Endodermal cell (in vitro differentiated cells): Measurements from ENCODE around the gene TMEM101. TPM values are rescaled to one million over a fixed set of nuclear protein-coding genes. Genes with fewer than 3 reads are reported as not detected.
A peak's percentile ranks its signal among the peaks of the same experiment; 100 is the strongest.

Experiments used
- DNase-seq: peaks from one replicate; pipeline ENCODE4 v3.0.0-alpha.2; 2017
- H3K27ac ChIP-seq: 2 replicates; pipeline ENCODE4 v1.5.1; 2013; ENCODE audit warnings: mild to moderate bottlenecking, low read depth, low read length, moderate library complexity
- H3K27me3 ChIP-seq: 2 replicates; pipeline ENCODE4 v1.6.1; 2013; ENCODE audit warnings: mild to moderate bottlenecking, low read length, moderate library complexity; ENCODE audit not compliant: insufficient read depth, control insufficient read depth, poor library complexity, severe bottlenecking
- H3K36me3 ChIP-seq: 2 replicates; pipeline ENCODE4 v1.7.0; 2013; ENCODE audit warnings: mild to moderate bottlenecking, low read length, moderate library complexity; ENCODE audit not compliant: control insufficient read depth, insufficient read depth
- H3K4me1 ChIP-seq: one replicate; pipeline ENCODE4 v1.7.0; 2013; ENCODE audit warnings: low read length; ENCODE audit not compliant: control insufficient read depth, insufficient read depth
- H3K4me3 ChIP-seq: 2 replicates; pipeline ENCODE4 v1.5.1; 2013; ENCODE audit warnings: mild to moderate bottlenecking, low read length, moderate library complexity
- H3K9ac ChIP-seq: 2 replicates; pipeline ENCODE4 v1.6.1; 2013; ENCODE audit warnings: mild to moderate bottlenecking, low read length, moderate library complexity; ENCODE audit not compliant: poor library complexity, severe bottlenecking; ENCODE audit errors: extremely low read depth
- H3K9me3 ChIP-seq: 2 replicates; pipeline ENCODE4 v1.6.1; 2013; ENCODE audit warnings: mild to moderate bottlenecking, low read length, moderate library complexity; ENCODE audit not compliant: control insufficient read depth
- H3K27ac Mint-ChIP-seq: 2 replicates; pipeline ENCODE4 v1.8.0; 2020; ENCODE audit warnings: mixed read lengths
- H3K27me3 Mint-ChIP-seq: 2 replicates; pipeline ENCODE4 v1.8.0; 2021; ENCODE audit warnings: mild to moderate bottlenecking, mixed read lengths; ENCODE audit not compliant: insufficient read depth
- H3K36me3 Mint-ChIP-seq: 2 replicates; pipeline ENCODE4 v1.8.0; 2020; ENCODE audit warnings: low read depth, mixed read lengths
- H3K4me1 Mint-ChIP-seq: 2 replicates; pipeline ENCODE4 v1.8.0; 2020; ENCODE audit warnings: mixed read lengths
- H3K4me3 Mint-ChIP-seq: 2 replicates; pipeline ENCODE4 v1.8.0; 2020; ENCODE audit warnings: mild to moderate bottlenecking, moderate library complexity, mixed read lengths
- H3K9me3 Mint-ChIP-seq: 2 replicates; pipeline ENCODE4 v1.8.0; 2020; ENCODE audit warnings: mild to moderate bottlenecking, mixed read lengths
- CTCF ChIP-seq: fragments of 200-600 bp; sonication (generic); conservative IDR thresholded peaks from 2 replicates; pipeline ENCODE4 v1.5.0; 2021; ENCODE audit warnings: antibody characterized with exemption, mild to moderate bottlenecking
- WGBS, 2 experiments: methylation state at CpG; one replicate each; pipeline versions ENCODE4 v1.1.5 to v1.1.7; 2013; ENCODE audit warnings: missing lambda C conversion rate in 2 of 2, mixed read lengths in 1 of 2; ENCODE audit not compliant: insufficient coverage in 1 of 2, insufficient read length in 1 of 2; 5-methylcytosine and 5-hydroxymethylcytosine counted together
- total RNA-seq, 2 donors: library from RNA; stranded (reverse); fragmentation: NEBNext Ultra II Directional in 1 of 2; extraction: Animal tissue kit (Norgen Biotek cat#: 25700) in 1 of 2; gene quantifications; 2 replicates in 1 of 2; 3 replicates in 1 of 2; pipeline ENCODE4 v1.2.1, GENCODE V29; 2021

TMEM101 gene
- total RNA-seq, 2 donors from 2014 or later = 27.2 to 27.7 TPM

GRCh38 chr17:44062871-44063270 is 48.1 kb upstream of the TMEM101 start:
- Histone ChIP-seq H3K27me3 (no peaks in the 10 kb centered on the region), H3K9me3 (no peaks in the 10 kb centered on the region), H3K9ac (no peak overlapping the region), H3K36me3 (peaks cover 51% of the 10 kb centered on the region), H3K4me3 (no peak overlapping the region), H3K27ac (no peak overlapping the region), H3K4me1 (peaks cover 3% of the 10 kb centered on the region)
- WGBS, 2 experiments = 91 to 96% methylated on average over 8 to 15 of the region's 15 CpGs
- peaks cover 31% of the 10 kb centered on the region for H3K4me1 Mint-ChIP-seq
- TF ChIP-seq CTCF = no peak
- peaks cover 58% of the 10 kb centered on the region for H3K36me3 Mint-ChIP-seq
- no peak overlapping the region for H3K4me3 Mint-ChIP-seq
- no peaks in the 10 kb centered on the region for H3K27me3 Mint-ChIP-seq
- no peak overlapping the region for H3K27ac Mint-ChIP-seq
- H3K9me3 Mint-ChIP-seq = no peaks in the 10 kb centered on the region
- DNase-seq = peak; percentile 40

GRCh38 chr17:44061446-44061845 is 46.7 kb upstream of the TMEM101 start:
- no peaks in the 10 kb centered on the region for H3K27me3 ChIP-seq
- no peaks in the 10 kb centered on the region for H3K9me3 ChIP-seq
- DNase-seq = no peak
- no peak overlapping the region for H3K4me3 Mint-ChIP-seq
- no peaks in the 10 kb centered on the region for H3K27me3 Mint-ChIP-seq
- peaks cover 60% of the 10 kb centered on the region for H3K36me3 Mint-ChIP-seq
- peaks cover 3% of the 10 kb centered on the region for H3K4me1 ChIP-seq
- TF ChIP-seq CTCF = no peak
- no peak overlapping the region for H3K4me3 ChIP-seq
- no peaks in the 10 kb centered on the region for H3K9me3 Mint-ChIP-seq
- H3K4me1 Mint-ChIP-seq = peaks cover 31% of the 10 kb centered on the region
- H3K9ac ChIP-seq = no peak overlapping the region
- H3K36me3 ChIP-seq = peaks cover 59% of the 10 kb centered on the region
- H3K27ac Mint-ChIP-seq = no peak overlapping the region
- no peak overlapping the region for H3K27ac ChIP-seq
- 77 to 89% methylated on average over 1 of the region's 1 CpG for whole genome bisulfite sequencing, 2 experiments

- TF ChIP-seq CTCF = no peak
- H3K27ac ChIP-seq = no peak overlapping the region
- 96% methylated on average over 13 to 14 of the region's 14 CpGs for WGBS, 2 experiments
- no peaks in the 10 kb centered on the region for H3K27me3 ChIP-seq
- H3K4me1 Mint-ChIP-seq = peaks cover 25% of the 10 kb centered on the region
- no peak for DNase-seq
- no peak overlapping the region for H3K4me3 ChIP-seq
- H3K36me3 Mint-ChIP-seq = peaks cover 62% of the 10 kb centered on the region
- peak overlapping the region; percentile 39 for H3K27ac Mint-ChIP-seq
- H3K4me3 Mint-ChIP-seq = no peak overlapping the region
- no peaks in the 10 kb centered on the region for H3K27me3 Mint-ChIP-seq
- H3K9me3 Mint-ChIP-seq = no peaks in the 10 kb centered on the region
- no peaks in the 10 kb centered on the region for H3K9me3 ChIP-seq
- H3K9ac ChIP-seq = no peak overlapping the region
- peaks cover 75% of the 10 kb centered on the region for H3K36me3 ChIP-seq
- peaks cover 3% of the 10 kb centered on the region for H3K4me1 ChIP-seq
Measured at GRCh38 chr17:44059101-44059892, 44.5 kb upstream of the TMEM101 start.
